NB4 (cell line): ENCODE measurements around the gene ACSL6.

Source experiments
- CTCF ChIP-seq: IDR thresholded peaks from one replicate; pipeline ENCODE4 v1.5.1; 2012; ENCODE audit warnings: low read depth, low read length
- MAX ChIP-seq: IDR thresholded peaks from 2 replicates; pipeline ENCODE4 v1.6.1; 2011; ENCODE audit warnings: low read depth, low read length
- MYC ChIP-seq: IDR thresholded peaks from 2 replicates; pipeline ENCODE4 v1.6.1; 2011; ENCODE audit warnings: low read depth, low read length
- POLR2A ChIP-seq: IDR thresholded peaks from 2 replicates; pipeline ENCODE4 v1.6.1; 2011; ENCODE audit warnings: mild to moderate bottlenecking; ENCODE audit not compliant: insufficient read length; ENCODE audit errors: extremely low read depth

GRCh38 chr5:131913603-131914002 is 97.9 kb downstream of the ACSL6 start:
- TF ChIP-seq MAX, result no peak
- TF ChIP-seq CTCF, result no peak
- no peak for TF ChIP-seq POLR2A
- TF ChIP-seq MYC, result no peak
